Measurements from ENCODE around the gene TNNC1.

The TNNC1 gene

DNA sequence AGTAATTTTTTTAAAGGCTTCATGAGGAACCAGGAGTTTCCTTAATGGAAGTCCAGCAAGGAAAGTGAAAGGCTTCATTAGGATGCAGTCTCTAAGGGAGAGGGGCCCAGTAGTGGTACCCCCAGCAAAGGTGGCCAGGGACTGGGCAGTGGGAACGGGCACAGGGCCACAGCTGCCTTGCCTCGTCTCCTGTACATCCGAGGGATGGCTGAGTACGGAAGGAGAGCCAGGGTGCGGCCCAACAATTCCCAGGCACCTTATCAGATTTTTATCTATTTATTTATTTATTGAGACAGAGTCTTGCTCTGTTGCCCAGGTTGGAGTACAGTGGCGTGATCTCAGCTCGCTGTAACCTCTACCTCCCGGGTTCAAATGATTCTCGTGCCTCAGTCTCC is 23.4 kb downstream of the TNNC1 start:
- TF ChIP-seq CTCF (IDR thresholded peaks at IDR 0.05; ENCODE audit: extremely low read depth, insufficient read depth, missing control alignments) = no peak
- in situ Hi-C loops (cut with MboI; ENCODE audit: low pct_unique_long_range_greater_than_20kb, low sequenced_read_pairs, unreplicated experiment) = no loop called here
- DNase-seq (ENCODE audit: low spot score) = no peak

DNA sequence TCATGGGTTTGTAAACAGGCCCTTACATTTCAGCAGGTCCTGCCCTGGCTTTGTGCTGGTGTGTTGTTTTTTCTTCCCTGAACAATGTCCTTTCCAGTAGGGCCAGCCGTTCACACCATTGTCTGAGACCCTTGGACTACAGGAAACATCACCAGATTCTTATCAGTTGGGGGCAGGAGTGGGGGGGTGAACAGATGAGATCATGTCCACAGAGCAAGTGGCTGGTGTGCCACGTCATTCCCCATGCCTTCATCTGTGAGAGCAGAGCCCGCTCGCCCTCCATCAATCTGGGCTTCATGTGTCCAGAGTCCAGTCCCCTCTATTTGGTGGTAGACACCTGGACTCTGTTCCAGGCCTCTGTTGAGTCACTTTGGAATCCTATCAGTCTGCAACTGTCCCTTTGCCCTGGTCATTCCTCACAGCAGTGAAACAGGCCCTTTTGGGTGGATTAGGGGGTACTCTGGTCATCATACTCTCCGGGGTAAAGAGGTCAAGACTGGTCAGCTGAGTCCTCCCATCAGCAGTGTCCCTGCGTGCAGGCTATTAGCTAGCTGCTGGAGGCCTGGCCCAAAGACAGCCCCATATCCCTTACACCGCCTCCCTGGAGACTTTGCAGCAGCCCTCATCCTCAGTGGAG is 23.9 kb downstream of the TNNC1 start:
- in situ Hi-C loops (cut with MboI; ENCODE audit: low pct_unique_long_range_greater_than_20kb, low sequenced_read_pairs, unreplicated experiment) = no loop called here
- no peak for TF ChIP-seq CTCF (IDR thresholded peaks at IDR 0.05; ENCODE audit: extremely low read depth, insufficient read depth, missing control alignments)
- no peak for DNase-seq (ENCODE audit: low spot score)

DNA sequence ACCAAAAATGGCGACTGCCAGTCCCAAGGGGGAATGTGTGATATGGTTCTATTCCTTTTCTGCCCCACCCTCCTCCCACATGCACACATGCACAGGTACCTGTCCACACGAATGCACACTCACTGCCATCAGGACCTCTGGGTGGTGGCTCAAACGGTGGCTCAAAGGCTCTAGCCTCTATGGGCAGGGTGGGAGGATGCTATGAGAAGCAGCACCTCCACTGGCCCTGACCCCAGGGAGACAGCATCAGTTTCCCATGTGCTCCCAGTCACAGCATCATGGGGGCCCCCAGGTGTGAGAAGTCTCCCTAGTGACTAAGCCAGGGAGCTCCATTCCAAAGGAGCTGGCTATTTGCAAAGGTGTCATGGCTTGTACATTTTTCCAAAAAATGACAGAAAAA is 24.8 kb downstream of the TNNC1 start:
- DNase-seq (ENCODE audit: low spot score) = no peak
- in situ Hi-C loops (cut with MboI; ENCODE audit: low pct_unique_long_range_greater_than_20kb, low sequenced_read_pairs, unreplicated experiment) = no loop called here
- no peak for TF ChIP-seq CTCF (IDR thresholded peaks at IDR 0.05; ENCODE audit: extremely low read depth, insufficient read depth, missing control alignments)

GRCh38 chr3:52428151-52429005 is 25.5 kb downstream of the TNNC1 start:
- in situ Hi-C loops (cut with MboI; ENCODE audit: low pct_unique_long_range_greater_than_20kb, low sequenced_read_pairs, unreplicated experiment) = no loop called here
- TF ChIP-seq CTCF (IDR thresholded peaks at IDR 0.05; ENCODE audit: extremely low read depth, insufficient read depth, missing control alignments) = peak; percentile 77
- peak; percentile 58 for DNase-seq (ENCODE audit: low spot score)

DNA sequence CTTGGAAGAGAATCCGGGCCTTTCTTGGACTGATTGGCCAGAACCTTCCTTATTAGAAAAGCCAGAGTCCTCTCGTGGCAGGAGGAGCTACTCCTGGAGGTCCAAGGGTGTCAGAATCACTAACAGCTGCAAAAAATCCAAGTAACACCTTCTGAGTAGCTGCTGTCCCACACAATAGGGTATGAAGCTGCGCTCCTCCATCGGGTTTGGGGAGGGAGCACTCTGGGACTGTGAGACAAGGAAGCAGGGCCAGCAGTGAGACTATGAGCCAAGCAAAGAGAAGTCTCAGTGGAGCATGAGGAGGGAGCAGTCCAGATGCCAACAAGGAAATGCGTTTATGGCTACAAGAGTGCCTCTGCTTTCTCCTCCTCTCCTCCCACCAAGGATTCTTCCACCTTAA is 30.7 kb downstream of the TNNC1 start:
- in situ Hi-C loops (cut with MboI; ENCODE audit: low pct_unique_long_range_greater_than_20kb, low sequenced_read_pairs, unreplicated experiment) = no loop called here
- DNase-seq (ENCODE audit: low spot score) = no peak
- TF ChIP-seq CTCF (IDR thresholded peaks at IDR 0.05; ENCODE audit: extremely low read depth, insufficient read depth, missing control alignments) = no peak

DNA sequence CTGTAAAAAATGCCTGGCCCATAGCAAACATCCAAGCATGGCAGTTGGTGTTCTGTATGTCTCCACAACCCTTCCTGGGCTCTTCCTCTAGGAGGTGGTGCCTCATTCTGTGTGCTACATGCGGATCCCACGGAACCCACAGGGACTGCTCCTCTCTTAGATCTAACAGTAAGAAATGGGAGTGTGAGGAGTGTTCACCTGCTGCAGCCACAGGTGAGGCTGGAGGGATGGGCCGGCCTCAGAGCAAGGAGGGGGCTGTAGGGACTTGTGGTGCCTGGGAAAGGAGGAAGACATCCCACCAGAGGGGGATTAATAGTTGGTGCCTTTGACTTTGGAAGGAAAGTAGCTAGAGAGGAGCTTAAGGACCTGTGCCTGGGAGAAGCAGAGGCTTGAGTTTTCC is 31.2 kb downstream of the TNNC1 start:
- TF ChIP-seq CTCF (IDR thresholded peaks at IDR 0.05; ENCODE audit: extremely low read depth, insufficient read depth, missing control alignments) = no peak
- in situ Hi-C loops (cut with MboI; ENCODE audit: low pct_unique_long_range_greater_than_20kb, low sequenced_read_pairs, unreplicated experiment) = no loop called here
- DNase-seq (ENCODE audit: low spot score) = no peak
